ENCODE results near the gene XYLB. TPM values are rescaled to one million over a fixed set of nuclear protein-coding genes. Genes with fewer than 3 reads are reported as not detected.

The XYLB gene
- total RNA-seq, 1 experiment from 2014 or later: 20.1 TPM

DNA sequence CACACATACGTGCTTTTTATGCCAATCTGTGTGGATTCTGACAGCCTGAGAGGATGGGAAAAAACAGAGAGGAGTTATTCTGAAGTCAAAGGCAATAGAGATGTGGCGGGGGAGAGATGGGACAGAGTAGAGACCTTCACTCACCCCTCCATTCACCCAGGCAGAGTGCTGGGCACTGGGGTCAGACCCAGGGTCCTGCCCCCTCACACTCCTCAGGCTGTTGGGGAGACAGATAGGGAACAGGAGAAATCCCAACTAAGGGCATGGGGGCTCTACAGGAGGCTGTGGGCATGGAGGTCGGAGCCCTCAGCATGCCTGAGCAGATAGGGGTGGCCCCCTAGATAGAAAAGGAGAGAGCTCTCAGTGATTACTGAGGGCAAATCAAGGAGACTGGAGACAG, 34.2 kb upstream of the XYLB start:
- H3K27ac Mint-ChIP-seq (ENCODE audit: unreplicated experiment): no peak overlapping the region
- POLR2A ChIA-PET: no interaction called here
- H3K4me3 Mint-ChIP-seq (ENCODE audit: unreplicated experiment): no peak overlapping the region
- CTCF ChIA-PET: no interaction called here
- Histone ChIP-seq H3K36me3 (ENCODE audit: control insufficient read depth, insufficient read depth, low read length) (no peaks in the 10 kb centered on the region), H3K4me3 (ENCODE audit: low read depth, low read length) (no peak overlapping the region), H3K9me3 (no peaks in the 10 kb centered on the region), H3K4me1 (no peaks in the 10 kb centered on the region), H3K27me3 (replicated peaks; ENCODE audit: control insufficient read depth, insufficient read depth, low read length) (no peaks in the 10 kb centered on the region; the same call in 1 of the 2 replicates)
- DNase-seq: no peak
- TF ChIP-seq, protein P1, sequence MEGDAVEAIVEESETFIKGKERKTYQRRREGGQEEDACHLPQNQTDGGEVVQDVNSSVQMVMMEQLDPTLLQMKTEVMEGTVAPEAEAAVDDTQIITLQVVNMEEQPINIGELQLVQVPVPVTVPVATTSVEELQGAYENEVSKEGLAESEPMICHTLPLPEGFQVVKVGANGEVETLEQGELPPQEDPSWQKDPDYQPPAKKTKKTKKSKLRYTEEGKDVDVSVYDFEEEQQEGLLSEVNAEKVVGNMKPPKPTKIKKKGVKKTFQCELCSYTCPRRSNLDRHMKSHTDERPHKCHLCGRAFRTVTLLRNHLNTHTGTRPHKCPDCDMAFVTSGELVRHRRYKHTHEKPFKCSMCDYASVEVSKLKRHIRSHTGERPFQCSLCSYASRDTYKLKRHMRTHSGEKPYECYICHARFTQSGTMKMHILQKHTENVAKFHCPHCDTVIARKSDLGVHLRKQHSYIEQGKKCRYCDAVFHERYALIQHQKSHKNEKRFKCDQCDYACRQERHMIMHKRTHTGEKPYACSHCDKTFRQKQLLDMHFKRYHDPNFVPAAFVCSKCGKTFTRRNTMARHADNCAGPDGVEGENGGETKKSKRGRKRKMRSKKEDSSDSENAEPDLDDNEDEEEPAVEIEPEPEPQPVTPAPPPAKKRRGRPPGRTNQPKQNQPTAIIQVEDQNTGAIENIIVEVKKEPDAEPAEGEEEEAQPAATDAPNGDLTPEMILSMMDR (IDR thresholded peaks at IDR 0.05; ENCODE audit: insufficient read depth in 1 of 2, low read depth in 1 of 2, low read length in 1 of 2, severe bottlenecking in 1 of 2, unreplicated experiment in 1 of 2): no peak
- H3K9me3 Mint-ChIP-seq (ENCODE audit: unreplicated experiment): no peaks in the 10 kb centered on the region
- BruUV-seq (replicated peaks): no TSS peak
- no peaks in the 10 kb centered on the region for H3K36me3 Mint-ChIP-seq (ENCODE audit: insufficient read depth, unreplicated experiment)
- intact Hi-C loops (cut with micrococcal nuclease; ENCODE audit: unreplicated experiment): no loop called here
- H3K27me3 Mint-ChIP-seq (ENCODE audit: insufficient read depth, unreplicated experiment): peaks cover 10% of the 10 kb centered on the region
- no peaks in the 10 kb centered on the region for H3K4me1 Mint-ChIP-seq (ENCODE audit: low read depth, unreplicated experiment)

DNA sequence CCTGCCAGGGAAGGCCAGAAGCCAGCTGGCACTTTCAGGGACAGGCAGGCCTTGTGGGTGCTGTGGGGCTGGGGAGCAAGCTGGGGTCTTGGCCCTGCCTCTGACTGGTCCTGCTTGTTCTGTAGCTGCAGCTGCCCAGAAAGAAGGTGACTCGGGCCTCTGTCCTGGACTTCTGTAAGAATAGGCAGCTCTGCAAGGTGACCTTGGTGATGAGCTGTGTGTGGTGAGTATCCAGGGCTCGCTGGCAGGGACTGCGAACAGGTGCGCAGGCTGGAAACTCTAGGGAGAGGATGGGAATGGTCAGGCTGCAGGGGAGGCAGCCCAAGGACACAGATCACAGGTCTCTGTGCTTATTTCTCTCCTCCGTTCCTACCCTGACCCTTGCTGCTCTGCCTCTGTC, 33.3 kb upstream of the XYLB start:
- ChIA-PET CTCF (no interaction called here), POLR2A (no interaction called here)
- no peak overlapping the region for H3K4me3 ChIP-seq (ENCODE audit: low read depth, low read length)
- Mint-ChIP-seq H3K36me3 (ENCODE audit: insufficient read depth, unreplicated experiment) (no peaks in the 10 kb centered on the region), H3K9me3 (ENCODE audit: unreplicated experiment) (no peaks in the 10 kb centered on the region), H3K27me3 (ENCODE audit: insufficient read depth, unreplicated experiment) (peaks cover 10% of the 10 kb centered on the region), H3K27ac (ENCODE audit: unreplicated experiment) (no peak overlapping the region), H3K4me1 (ENCODE audit: low read depth, unreplicated experiment) (no peaks in the 10 kb centered on the region), H3K4me3 (ENCODE audit: unreplicated experiment) (no peak overlapping the region)
- no peaks in the 10 kb centered on the region for H3K9me3 ChIP-seq
- no peak for DNase-seq
- TF ChIP-seq, protein P1 (IDR thresholded peaks at IDR 0.05; ENCODE audit: insufficient read depth in 1 of 2, low read depth in 1 of 2, low read length in 1 of 2, severe bottlenecking in 1 of 2, unreplicated experiment in 1 of 2): no peak
- intact Hi-C loops (cut with micrococcal nuclease; ENCODE audit: unreplicated experiment): no loop called here
- H3K4me1 ChIP-seq: no peaks in the 10 kb centered on the region
- no peaks in the 10 kb centered on the region; the same call in 1 of the 2 replicates for H3K27me3 ChIP-seq (replicated peaks; ENCODE audit: control insufficient read depth, insufficient read depth, low read length)
- H3K36me3 ChIP-seq (ENCODE audit: control insufficient read depth, insufficient read depth, low read length): no peaks in the 10 kb centered on the region
- BruUV-seq (replicated peaks): no TSS peak

DNA sequence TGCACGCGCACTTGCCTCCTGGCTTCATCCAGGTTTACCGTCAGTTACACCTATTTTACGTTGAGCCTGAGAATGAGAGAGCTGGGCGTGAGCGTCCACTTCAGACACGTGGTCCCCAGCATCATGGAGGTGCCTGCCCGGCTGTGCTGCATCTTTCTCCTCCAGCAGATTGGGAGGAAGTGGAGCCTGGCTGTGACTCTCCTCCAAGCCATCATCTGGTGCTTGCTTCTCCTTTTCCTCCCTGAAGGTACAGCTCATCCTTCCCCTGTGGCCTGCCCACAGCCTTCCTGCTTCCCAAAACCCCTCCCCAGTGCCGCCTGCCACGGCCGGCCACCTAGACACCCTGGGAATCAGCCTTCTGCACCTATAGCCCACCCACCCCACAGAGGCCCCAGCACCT, 32.9 kb upstream of the XYLB start:
- DNase-seq: no peak
- Mint-ChIP-seq H3K9me3 (ENCODE audit: unreplicated experiment) (no peaks in the 10 kb centered on the region), H3K27ac (ENCODE audit: unreplicated experiment) (no peak overlapping the region), H3K27me3 (ENCODE audit: insufficient read depth, unreplicated experiment) (peaks cover 7% of the 10 kb centered on the region), H3K4me1 (ENCODE audit: low read depth, unreplicated experiment) (no peaks in the 10 kb centered on the region), H3K4me3 (ENCODE audit: unreplicated experiment) (no peak overlapping the region), H3K36me3 (ENCODE audit: insufficient read depth, unreplicated experiment) (no peaks in the 10 kb centered on the region)
- no TSS peak for BruUV-seq (replicated peaks)
- Histone ChIP-seq H3K36me3 (ENCODE audit: control insufficient read depth, insufficient read depth, low read length) (no peaks in the 10 kb centered on the region), H3K4me1 (no peaks in the 10 kb centered on the region), H3K27me3 (replicated peaks; ENCODE audit: control insufficient read depth, insufficient read depth, low read length) (no peaks in the 10 kb centered on the region; the same call in 1 of the 2 replicates), H3K9me3 (no peaks in the 10 kb centered on the region), H3K4me3 (ENCODE audit: low read depth, low read length) (no peak overlapping the region)
- TF ChIP-seq, protein P1 (IDR thresholded peaks at IDR 0.05; ENCODE audit: insufficient read depth in 1 of 2, low read depth in 1 of 2, low read length in 1 of 2, severe bottlenecking in 1 of 2, unreplicated experiment in 1 of 2): no peak
- ChIA-PET CTCF (no interaction called here), POLR2A (no interaction called here)
- intact Hi-C loops (cut with micrococcal nuclease; ENCODE audit: unreplicated experiment): no loop called here
